Fibroblast of skin of left quadriceps (primary cell): Measurements from ENCODE around the gene GAA.

Experiments used
- DNase-seq, 2 experiments: peaks; one replicate each; pipeline ENCODE4 v3.0.0-alpha.2; 2013; ENCODE audit warnings: low read depth in 2 of 2

Gene GAA

DNA sequence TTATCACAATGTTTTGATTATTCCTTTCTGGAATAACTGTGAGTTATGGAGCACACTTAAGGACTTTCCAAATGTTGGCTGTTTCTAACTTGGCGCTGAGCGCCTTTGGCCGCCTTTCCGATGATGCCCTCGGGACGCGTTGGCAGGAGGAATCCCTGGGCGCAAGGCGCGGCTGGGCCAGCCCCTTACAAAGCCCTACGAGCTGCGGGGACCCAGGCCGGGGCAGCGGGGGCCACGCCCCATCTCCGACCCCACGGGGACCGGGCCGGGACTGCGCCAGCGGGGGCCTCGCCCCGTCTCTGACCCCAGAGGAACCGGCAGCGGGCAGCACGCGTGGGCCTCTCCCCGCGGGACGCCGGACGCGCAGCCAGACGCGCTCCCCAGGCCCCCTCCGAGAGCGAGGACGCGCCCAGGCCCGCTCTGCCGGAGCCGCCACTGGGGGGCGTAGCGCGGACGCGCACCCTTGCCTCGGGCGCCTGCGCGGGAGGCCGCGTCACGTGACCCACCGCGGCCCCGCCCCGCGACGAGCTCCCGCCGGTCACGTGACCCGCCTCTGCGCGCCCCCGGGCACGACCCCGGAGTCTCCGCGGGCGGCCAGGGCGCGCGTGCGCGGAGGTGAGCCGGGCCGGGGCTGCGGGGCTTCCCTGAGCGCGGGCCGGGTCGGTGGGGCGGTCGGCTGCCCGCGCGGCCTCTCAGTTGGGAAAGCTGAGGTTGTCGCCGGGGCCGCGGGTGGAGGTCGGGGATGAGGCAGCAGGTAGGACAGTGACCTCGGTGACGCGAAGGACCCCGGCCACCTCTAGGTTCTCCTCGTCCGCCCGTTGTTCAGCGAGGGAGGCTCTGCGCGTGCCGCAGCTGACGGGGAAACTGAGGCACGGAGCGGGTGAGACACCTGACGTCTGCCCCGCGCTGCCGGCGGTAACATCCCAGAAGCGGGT is at the start of gene GAA:
Gene GAA (plus strand): TSS at position 571 of the 935 bp plus-strand sequence. CDS start 3,006 bp downstream, outside the sequence.
- DNase-seq, result peak; percentile 55 to 62

- no peak for DNase-seq
These were observed 49.7 kb upstream of the GAA start for GRCh38 chr17:80051681-80052080.

DNA sequence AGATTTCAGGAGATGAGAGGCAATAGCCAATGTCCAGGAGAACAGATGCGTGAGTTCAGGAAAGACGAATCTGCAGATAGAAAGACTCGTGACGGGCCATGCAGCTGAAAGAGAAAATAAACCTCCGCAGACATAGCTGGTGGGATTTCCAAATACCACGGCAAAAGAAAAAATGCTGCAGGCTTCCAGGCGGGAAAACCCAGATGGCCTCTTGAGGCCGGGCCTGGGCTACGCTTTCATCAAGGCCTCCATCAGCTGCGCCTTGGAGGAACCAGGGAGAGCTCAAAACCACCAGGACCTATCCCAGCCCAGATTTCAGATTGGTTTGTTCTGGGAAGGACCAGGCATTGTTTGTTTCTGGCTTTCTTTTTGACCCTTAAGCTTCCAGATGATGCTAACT is 48.3 kb upstream of the GAA start:
- no peak for DNase-seq

DNA sequence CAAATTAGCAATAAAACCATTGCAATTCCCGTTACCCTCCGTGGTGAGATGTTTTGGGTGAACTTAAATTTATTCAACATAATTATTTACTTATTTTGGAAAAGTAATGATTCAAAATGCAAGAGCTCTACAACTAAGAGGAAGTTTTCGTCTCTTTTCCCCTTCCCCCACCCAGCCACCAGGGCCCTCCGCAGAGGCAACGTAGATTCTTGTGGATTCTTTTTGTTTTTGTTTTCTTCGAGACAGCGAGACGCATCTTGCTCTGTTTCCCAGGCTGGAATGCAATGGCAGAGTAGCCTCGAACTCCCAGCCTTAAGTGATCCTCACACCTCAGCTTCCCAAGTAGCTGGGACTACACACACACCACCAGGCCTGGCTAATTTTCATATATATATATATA is 45.8 kb upstream of the GAA start:
- no peak for DNase-seq

DNA sequence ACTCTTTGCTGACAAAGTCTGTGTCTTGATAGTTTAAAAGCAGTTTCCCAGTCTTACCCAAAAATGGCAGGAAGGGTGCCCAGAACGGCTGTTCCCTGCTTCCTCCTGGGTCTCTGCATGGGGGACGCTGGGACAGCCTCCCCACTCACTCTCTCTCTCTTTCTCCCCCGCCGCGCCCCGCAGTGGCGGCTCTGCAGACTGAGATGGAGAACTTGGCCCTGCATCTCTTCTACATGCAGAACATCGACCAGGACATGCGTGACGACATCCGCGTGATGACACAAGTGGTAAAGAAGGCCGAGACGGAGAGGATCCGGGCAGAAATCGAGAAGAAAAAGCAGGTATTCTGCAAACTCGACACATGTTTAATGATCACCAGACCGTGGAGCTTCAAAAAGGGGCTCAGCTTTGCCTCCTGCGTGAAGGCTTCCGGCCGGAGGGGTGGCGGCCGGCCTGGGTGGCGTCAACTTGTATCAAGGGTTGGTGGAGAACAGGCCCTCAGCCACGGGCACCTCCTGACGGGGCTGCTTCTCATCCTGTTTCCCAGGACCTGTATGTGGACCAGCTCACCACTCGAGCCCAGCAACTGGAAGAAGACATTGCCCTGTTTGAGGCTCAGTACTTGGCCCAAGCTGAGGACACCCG is 42.9 kb upstream of the GAA start:
- no peak for DNase-seq

DNA sequence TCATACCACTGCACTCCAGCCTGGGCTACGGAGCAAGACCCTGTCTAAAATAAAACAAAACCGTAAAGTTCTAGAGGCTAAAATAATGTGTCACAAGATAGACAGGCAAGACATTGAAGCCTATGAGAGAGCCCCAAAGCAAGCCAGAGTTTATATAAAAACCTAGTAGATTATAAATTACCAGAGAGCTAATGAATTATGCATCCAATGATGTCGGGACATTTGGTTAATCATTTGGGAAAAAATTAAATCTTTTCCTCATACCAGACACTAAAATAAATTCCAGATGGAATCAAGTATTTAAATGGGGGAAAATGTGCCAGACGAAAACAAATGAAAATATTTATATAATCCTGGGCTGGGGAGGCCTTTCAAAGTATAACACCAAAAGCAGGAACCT is 40.7 kb upstream of the GAA start:
- DNase-seq, result no peak

DNA sequence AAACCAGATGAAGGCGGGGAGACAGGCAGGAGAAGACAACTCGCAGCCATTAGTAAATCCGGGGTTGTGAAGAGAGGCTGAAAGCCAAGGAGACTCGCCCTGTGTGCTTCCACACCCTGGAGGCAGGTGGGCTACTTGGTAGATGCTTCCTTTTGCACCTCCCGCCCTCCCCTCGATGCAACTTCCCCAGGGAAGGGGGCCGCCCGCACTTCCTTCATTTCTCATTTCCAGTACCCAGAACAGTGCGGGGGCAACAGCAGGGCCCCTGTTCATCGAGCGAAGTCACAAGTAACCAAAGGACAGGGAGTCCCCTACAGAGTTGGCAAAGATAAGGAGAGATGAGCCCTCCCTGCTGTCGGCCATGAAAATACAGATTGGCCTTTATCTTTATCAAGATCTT is 40.0 kb upstream of the GAA start:
- DNase-seq, result no peak

DNA sequence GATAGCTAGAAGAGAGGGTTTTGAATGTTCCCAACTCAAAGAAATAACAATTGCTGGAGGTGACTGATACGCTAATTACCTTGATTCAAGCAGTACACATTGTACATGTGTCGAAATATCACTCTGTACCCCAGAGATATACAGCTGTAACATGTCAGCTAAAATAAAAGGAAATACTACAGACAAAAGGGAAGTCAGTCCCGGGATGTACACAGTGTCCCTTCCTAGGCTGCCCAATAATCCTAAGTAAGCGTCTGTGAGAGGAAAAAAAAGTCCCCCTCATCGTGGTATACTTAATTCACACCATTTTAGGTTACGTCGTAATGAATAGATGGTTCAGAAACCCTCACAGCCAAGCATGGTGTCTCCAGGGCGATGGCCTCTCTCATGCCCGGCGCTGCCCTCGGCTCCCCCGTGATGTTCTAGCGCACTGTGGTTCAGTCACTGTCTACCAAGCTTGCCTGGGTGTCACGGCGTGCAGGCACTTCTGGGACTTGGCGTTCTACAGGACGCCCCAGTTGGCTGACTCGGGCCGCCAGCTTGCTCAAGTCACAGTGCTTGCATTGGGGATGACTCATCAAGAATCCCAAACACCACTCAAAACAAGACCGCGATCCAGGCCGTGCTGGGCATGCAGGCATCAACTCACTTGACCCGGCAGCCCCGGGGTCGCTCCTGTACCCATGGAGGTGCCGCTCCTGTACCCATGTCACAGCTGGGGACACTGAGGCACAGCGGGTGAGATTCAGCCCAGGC is 37.4 kb upstream of the GAA start:
- DNase-seq, result no peak

DNA sequence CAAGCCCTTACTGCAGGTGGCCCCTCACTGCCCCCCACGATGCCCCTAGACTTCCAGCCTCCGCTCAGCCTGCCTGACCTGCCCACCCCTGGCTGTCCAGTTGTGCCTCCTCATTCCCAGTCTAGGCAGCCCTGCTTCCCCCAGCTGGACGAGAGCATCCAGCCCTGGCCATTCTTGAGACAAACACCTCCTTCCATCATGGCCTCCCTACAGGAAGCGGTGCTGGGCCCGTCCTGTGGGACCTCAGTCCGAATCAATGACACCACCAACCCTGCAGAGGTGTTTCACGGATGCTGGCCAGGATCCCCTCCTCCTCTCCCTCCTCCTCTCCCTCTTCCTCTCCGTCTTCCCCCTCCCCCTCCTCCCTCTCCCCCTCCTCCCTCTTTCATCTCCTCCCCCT is 36.7 kb upstream of the GAA start:
- no peak for DNase-seq

GRCh38 chr17:80065478-80066170 is 35.8 kb upstream of the GAA start:
- DNase-seq, result no peak

DNA sequence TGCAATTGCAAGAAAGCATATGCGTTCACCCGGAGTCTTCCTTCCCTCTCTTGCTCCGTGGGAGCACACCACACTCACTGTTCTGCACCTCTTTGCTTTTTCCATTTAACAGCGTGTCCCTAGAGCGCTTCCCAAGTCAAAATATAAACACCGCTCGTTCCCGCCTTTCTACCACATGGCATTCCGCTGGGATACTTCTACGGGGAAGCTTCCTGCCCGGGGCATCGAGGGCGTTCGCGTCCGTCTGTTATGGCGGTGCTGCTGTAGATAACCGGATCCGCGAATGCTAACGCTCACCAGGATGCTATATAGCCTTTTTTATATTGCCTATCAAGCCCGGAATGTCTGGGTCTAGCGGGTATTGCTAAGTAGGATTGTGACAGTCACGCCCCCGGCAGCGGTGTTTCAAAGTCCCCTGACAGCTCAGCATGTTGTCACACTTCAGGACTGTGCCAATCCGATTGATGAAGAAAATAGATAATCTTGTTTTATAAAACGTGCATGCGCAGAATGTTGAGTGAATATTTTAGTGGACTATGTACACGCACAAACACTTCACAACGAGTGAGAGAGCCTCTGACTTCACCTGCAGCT is 33.9 kb upstream of the GAA start:
- DNase-seq, result no peak

- DNase-seq, result no peak
These were observed 32.8 kb upstream of the GAA start for GRCh38 chr17:80068301-80069222.

DNA sequence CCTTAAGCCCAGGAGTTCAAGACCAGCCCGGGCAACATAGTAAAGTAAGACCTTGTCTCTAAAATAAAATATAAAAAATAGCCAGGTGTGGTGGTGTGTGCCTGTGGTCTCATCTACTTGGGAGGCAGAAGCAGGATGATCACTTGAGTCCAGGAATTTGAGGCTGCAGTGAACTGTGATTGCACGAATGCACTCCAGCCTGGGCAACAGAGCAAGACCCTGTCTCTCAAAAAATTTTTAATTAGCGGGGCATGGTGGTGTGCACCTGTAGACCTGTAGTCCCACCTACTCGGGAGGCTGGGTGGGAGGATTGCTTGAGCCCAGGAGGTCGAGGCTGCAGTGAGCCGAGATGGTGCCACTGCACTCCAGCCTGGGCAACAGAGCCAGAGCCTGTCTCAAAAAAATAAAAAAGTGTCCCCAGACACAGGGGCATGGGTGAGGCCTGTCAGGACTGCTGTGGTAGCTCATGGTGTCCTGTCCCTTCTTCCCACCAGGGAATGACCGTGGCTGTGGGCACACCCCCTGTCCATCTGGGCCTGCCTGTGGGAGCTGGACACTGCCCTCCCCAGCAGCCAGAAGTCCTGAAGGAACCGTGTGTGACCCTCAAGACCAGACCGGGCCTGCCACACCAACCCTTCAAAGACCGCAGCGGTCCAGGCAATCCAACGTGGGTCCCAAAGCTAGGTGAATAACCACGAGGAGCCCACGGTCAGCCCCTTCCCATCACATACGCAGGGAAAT is 30.8 kb upstream of the GAA start:
- DNase-seq, result no peak

GRCh38 chr17:80071116-80071841 is 30.1 kb upstream of the GAA start:
- no peak for DNase-seq

GRCh38 chr17:80072410-80072809 is 29.0 kb upstream of the GAA start:
- DNase-seq, result no peak

DNA sequence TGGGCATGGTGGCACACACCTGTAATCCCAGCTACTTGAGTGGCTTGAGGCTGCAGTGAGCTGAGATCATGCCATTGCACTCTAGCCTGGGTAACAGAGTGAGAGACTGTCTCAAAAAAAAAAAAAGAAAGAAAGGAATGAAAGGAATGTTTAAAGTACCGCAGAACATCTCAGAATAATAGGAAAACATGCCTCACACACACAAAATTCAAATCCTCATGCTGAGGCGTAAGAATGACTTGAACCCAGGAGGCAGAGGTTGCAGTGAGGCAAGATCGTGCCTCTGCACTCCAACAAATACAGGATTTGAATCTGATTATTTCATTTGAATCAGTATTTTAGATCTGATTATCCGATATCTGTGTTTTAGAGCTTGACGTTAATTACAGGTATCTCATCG is 21.3 kb upstream of the GAA start:
- no peak for DNase-seq

- DNase-seq, result no peak
These were observed 19.8 kb upstream of the GAA start for GRCh38 chr17:80081596-80081995.

- DNase-seq, result peak; percentile 26 to 32
These were observed 18.8 kb upstream of the GAA start for GRCh38 chr17:80082403-80083135.
